CD4-positive, alpha-beta T cell treated with Interleukin-6 for 4 hours (primary cell): ENCODE data around the gene PTPRN.
"Not testable (repeated sequence)": the region's sequence is repeated elsewhere in the genome, so short reads cannot be mapped to it uniquely, and the experiment has no call there.

Source experiments
- DNase-seq: peaks from one replicate; pipeline ENCODE4 v3.0.0-alpha.2; 2020; ENCODE audit warnings: mixed read lengths

PTPRN gene

DNA sequence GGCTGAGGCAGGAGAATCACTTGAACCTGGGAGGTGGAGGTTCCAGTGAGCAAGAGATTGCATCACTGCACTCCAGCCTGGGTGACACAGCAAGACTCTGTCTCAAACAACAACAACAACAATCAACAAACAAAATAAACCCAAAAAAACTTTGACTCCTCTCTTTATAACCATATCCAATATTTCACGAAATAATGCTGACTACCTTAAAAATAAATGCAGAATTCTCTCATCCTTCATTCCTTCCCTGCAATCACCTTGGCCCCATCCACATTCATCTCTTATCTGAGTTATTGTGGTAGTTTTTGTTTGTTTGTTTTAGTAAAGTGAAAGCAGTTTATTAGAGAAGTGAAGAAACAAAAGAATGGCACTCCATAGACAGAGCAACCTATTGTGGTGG is 3.2 kb downstream of the PTPRN start:
- DNase-seq, result no peak

DNA sequence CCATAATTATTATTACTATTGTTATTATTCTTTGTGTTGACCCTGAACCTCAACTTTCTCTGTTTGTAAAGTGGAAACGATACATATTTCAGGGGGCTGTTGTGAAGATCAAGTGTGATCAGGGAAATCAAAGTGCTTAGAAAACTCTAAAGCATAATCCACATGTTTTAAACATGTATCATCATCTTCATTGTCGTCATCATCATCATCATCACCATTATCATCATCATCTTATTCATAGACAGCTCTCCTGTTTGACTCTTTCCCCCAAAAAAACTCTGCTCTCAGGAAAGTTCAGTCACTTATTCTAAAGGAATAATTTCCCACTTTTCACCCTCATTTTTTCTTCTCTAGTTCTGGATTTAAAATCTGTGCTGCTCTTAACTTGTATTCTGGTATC is 5.0 kb downstream of the PTPRN start:
- DNase-seq, result no peak

DNA sequence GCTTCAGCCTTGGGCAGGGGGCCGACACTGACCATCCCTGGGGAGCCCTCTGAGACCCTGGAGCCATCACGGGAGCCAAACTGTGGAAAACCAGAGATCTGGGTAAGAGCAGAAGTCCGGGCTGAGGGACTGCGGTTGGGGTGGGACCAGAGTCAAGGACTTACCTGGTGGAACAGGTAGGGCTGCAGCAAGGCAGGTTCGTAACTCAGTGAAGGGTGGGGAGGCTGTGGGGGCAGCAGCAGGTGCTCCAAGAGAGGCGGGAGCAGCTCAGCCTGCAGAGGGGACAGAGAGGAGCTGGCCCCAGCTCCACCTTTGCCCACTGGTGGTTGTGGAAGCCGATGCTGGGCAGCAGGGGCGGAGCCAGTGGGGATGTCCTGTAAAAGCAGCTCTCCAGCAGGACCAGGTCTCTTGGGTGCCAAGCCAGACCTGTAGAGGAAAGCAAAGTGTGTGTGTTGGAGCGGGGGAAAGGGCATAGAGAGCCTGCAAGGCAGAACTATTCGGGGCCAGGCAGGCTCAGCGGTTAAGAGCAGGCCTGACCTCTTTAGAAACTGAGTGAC is 6.7 kb downstream of the PTPRN start:
- no peak for DNase-seq

DNA sequence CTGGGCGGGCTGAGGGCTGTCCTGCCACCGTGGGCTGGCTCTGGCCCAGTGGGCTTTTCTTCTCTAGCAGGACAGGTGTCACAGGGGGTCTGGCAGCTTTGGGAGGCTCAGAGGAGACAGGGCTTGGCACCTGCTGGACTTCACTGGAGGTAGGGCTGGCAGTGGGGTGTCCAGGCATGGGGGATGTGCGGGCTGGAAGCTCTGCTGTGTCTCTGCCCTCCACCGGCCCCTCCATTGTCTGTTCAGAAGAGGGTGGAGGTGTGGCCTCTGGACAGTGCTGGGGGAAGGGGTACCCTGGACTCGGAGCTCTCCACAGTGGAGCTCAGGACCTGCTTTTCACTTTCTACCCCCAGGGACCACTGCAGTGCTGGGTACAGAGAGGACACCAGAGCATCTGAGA is 9.2 kb downstream of the PTPRN start:
- no peak for DNase-seq

DNA sequence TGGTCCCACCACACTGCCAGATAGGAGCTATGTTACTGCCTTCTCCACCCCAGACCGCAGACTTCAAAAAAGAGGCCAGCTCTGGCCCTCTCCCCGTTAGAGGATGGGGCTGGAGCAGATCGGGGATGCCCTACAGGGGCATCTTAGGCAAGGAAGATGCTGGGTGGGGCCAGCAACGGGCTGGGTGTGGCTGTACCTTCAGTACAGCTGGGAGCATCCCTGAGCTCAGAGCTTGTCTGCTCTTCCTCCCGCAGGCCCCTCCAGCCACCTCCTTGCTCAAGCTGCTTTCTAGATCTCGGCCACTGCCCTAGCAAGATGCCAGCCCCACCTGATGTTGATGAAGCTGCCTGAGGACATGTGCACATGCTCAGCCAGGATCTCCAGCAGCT is 9.8 kb downstream of the PTPRN start:
- DNase-seq, result no peak

DNA sequence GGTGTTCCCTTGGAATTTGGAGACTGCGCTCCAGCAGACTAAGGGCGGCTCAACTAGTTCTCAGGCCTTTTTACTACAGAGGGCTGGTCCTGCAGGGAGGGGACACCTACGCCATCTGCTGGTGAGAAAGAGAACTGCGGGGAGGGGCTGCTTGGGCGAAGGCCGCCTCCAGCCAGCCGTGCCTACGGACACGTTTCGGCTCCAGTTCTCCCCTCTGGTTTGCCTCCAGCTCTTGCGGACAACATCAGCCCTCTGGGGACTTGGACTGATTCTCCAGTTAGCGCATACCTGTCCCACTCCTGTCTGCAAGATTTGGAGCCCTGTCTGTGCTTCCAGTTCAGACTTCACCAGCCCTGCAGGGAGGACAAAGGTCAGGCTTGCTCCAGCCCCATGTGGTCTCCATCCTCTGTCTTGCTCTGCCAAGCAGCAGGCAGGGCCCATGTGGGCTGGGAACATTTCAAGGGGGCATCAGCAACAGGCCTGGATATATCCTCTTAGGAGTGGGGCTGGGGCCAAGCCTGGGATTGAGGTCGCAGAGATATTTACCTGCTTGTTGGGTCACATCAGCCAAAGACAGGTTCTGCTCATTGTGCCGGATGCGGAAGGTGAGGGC is 10.3 kb downstream of the PTPRN start:
- peak; percentile 88 for DNase-seq

DNA sequence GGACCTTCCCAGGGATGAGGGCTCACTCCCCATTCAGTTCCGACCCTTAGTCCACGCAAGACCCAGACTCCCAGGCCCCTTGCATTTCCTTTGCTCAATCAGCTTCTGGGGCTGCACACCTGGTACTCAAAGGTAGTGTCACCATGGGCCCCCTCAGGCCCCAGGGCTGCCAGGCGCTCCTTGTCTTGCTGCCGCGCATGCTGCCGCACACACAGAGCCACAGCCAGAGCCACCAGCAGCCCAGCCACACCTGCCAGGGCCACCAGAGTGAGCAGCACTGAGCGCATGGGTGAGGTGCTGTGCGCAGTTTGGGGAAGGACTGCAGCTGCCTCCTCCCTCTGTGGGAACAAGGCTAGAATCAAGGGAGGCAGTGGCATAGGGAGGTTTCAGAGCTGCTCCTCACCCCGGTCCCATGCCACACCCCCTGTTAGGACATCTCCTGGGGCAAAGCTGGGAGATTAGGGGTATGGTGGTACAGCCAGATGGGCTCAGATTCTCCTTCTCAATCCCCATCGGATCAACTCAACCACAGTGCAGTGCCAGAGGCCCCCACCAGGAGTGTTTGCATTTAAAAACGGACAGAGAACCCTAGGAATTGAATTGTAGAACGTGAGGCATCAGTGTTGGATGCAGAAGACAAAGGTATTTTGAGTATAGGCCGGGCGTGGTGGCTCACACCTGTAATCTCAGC is 11.3 kb downstream of the PTPRN start:
- no peak for DNase-seq

DNA sequence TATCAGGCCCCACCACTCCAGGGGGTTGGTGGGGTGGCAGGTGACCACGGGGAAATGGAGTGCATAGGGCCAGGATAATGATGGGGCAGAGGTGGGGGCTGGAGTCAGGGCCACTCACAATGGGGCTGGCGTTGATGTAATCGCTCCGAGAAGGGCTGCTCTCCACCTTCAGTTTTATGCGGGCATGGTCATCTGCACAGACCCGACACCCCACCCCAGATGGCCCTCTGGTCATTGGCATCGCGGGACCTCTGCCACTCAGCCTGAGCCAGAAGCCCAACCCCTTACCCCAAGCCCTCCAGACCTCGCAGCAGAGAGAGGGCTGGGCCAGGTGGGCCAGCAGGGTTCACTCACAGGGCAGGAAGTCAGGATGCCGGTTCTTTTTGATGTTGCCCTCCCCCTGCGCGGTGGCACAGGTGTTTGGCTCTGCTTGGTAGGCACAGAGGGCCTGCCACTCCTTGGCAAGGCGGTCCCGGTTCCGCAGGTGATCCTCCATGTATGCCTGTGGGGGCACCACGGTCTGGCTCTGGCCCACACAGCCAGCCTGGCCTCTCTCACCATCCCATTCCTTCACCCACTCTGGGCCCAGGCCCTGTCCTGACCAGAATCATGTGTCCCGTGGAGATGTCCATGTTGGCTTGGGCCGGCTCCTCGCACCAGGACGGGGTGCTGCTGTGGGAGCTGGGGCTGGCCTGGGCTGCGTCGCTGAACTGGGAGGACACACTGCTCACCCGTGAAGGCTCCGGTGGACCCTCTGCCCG is 12.4 kb downstream of the PTPRN start:
- DNase-seq, result peak; percentile 27

DNA sequence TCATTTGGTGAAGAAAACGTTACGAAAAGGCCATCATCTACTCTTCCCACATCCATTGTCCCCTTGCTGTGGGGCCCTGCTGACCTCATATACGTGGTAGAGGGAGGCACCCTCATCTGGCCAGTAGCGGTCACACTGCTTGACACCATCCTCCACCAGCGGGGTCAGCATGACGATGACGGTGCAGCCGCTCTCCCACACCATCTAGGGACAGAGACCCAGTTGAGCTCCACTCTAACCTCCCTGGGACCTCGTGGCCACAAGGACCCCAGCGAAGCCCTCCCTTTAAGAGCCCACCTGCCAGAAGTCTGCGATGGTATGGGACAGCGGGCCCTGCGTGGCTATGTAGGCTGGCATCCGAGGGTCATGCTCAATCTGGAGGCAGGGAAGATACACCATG is 13.1 kb downstream of the PTPRN start:
- DNase-seq, result no peak

DNA sequence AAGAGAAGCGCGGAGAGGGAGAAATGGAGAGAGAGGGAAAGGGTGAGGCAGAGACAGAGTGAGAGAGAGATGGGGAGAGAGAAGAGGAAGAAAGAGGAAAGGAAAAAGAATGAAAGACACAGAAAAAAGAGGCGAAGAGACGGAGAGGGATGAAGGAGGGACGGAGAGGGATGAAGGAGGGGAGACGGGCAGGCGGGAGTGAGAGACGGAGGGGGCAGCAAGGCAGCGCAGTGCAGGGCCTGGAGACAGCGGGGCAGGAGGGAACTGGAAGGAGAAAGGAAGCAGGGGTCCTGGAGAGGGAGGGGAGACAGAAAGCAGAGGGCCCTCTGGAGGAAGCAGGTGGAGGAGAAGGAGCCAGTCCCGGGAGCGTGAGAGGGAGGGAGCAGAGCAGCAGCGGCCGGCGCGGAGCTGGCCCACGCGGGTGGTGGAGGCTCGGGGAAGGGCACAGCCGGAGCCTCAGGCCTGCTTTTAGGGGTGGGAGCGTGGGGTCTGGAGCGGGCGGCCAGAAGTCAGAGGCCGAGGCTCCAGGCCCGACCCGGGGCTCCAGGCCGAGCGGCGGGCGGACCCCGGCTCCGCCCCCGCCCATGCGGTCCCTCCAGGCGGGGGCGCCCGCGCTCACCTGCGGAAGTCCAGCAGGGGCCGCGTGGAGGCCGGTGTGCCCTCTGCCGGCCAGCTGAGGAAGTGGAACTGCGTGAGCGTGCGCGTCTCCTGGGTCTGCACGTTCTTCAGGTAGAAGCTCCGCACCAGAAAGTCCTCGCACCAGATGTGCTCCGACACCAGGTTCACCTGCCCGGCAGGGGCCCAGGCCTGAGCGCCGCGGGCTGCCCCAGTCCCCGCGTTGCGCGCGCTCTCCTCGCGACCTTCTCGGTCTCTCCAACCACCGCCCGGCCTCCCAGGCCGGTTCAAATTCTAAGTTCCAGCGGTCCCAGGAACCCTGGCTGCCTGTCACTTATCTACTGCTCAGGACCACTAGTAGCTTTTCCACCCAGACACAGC is 14.5 kb downstream of the PTPRN start:
- peak; percentile 93 for DNase-seq

DNA sequence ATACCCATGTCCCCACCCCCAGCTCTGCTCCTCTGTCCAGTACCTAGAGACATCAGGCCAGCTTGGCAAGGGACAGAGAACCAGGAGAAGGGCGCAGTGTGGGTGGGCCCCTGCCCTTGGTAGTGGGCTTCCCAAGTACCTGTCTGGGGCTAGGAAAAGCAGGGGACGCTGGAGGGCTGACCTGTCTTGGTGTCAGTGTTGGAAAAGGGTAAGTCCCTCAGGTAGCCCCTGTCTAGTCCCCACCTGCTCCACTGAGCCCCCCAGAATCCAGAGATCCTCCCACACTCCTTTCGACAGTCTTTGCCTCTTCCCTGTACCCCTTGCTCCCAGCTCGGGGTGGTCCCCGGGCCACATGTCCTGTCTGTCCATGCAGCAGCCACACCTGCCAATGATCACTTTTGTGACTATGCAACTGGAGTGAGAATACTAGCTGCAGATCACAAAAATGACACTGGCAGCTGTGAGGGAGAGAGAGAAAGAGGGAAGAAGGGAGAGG is 15.4 kb downstream of the PTPRN start:
- DNase-seq, result no peak

DNA sequence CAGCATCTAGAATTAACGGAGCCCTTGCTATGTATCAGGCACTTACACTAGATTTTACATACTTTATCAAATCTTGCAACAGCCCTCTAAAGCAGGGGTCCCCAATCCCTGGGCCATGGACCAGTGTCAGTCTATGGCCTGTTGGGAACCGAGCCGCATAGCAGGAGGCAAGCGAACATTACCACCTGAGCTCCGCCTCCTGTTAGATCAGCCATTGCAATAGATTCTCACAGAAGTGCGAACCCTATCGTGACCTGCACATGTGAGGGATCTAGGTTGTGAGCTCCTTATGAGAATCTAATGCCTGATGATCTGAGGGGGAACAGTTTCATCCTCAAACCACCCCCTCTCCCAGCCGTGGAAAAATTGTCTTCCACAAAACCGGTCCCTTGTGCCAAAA is 16.6 kb downstream of the PTPRN start:
- DNase-seq, result no peak

DNA sequence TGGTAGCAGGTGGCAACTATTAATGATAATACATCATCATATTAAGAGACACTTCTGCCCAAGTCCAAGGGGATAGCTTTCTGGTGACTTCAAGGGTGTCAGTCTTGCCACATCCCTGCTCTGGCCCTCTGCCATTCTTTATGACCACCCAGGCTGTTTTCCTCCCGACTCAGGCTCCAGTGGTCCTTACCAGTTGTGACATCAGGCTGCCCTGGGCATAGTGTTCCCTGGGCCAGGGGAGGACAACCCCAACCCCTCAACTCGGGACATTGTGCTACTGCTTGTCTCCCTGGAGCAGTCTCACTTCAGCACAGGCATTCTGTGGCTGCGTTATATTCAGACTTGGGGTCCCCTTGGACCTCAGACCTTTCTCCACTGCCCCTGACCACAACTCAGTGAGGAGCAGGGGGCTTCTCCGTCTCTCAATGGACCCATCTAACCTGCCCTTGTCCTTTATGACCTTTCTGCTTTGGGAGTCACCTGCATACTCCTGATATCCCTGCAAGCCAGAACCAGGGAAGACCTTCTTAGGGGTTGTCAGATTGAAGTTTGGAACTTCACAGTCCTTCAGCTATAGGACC is 17.2 kb downstream of the PTPRN start:
- no peak for DNase-seq

DNA sequence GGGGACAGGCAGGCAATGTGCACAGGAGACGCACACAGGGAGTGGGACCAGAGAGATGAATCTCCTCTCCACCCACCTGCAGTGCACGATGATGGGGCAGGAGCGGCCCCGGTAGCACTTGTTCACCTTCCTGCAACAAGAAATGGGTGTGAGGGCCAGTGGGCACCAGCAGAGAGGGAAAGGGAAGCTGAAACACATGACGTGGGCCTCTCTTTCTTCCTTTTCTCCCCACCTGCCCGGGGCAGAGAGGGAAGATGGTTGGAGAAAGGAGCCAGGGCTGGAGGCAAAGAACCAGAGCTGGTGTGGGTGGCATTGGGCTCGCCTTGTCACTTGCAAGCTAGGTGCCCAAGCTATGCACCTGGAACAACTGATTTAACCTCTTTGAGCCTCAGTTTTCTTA is 17.8 kb downstream of the PTPRN start:
- no peak for DNase-seq

DNA sequence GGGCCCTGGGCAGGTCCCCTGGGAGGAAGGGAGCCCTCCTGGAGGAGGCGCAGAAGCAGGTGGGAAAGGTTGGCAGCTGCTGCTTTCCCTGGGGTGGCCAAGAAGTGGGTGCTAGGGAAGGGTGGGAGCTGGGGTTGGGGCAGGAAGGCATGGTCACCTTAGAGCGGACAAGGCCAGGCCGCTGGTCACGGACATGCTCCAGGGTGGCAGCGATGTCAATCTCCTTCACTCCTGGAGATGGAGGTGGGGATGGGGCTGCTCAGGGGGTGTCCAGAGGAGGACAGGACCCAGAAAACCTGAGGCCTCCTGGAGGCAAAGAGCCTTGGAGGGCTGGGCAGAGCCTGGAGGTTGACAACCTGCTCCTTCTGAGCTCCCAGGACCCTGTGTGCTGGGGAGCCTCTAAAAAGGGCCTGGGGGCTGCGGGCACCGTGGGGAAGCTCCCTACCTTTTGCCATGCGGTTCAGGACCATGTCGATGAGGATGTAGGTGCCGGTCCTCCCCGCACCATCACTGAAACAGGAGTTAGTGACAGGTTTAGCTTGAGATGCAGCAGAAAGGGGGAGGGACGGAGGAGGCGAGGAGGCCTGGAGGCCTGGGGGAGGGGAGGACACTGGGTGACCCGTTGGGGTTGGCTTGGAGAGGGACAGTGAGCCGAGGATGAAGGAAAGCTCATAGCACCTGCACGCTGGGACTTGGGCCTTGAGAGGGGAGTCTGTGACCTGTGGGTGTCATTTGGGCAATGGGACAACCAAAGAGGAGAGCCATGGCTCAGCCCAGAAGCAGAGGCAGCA is 18.6 kb downstream of the PTPRN start:
- DNase-seq, result no peak

DNA sequence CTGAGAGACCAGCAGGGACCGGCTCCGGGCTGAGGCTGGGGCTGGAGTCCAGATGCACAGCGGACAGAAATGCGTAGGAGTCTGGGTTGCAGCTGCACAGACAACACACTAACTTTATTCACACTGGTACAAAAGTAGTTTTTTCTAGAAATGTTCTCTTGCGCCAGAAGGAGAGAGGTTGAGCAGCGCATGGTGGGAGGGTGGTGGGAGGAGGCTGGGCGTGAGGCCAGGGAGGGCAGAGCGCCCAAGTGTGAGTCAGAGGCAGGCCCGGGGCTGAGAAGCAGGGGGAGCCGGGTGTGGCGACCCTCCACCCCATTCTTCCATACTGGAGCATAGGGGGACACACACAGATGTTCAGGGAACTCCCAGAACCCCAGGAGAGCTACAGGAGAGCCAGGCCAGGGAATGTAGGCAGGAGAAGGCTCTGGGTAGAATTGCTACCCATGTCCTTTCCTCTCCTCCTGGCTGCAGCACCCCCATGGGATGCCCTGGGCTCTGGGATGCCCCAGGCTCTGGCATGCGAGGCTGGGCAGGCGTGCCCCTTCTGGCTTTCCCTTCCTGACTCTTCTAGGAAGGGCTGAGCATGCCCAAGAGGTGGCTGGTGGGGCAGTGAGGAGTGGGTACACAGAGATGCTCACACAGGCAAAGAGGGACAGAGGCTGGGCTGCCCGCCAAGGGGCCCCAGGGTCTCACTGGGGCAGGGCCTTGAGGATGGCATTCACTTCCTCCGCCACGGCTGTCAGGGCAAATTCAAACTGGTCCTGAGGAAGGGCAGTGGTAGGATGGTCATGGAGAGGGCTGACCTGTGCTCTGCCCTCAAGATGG is 19.5 kb downstream of the PTPRN start:
- DNase-seq, result no peak

DNA sequence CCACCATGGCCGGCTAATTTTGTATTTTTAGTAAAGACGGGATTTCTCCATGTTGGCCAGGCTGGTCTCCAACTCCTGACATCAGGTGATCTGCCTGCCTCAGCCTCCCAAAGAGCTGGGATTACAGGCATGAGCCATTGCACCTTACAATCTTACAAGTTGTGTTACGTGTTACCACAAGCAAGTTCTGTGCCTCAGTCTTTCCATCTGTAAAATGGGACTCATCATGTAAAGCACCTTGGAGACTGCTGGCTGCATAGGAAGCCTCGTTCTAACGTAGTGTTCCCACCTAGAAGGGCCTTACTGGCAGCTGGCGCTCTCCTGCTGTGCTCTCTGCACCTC is 20.0 kb downstream of the PTPRN start:
- DNase-seq, result no peak

DNA sequence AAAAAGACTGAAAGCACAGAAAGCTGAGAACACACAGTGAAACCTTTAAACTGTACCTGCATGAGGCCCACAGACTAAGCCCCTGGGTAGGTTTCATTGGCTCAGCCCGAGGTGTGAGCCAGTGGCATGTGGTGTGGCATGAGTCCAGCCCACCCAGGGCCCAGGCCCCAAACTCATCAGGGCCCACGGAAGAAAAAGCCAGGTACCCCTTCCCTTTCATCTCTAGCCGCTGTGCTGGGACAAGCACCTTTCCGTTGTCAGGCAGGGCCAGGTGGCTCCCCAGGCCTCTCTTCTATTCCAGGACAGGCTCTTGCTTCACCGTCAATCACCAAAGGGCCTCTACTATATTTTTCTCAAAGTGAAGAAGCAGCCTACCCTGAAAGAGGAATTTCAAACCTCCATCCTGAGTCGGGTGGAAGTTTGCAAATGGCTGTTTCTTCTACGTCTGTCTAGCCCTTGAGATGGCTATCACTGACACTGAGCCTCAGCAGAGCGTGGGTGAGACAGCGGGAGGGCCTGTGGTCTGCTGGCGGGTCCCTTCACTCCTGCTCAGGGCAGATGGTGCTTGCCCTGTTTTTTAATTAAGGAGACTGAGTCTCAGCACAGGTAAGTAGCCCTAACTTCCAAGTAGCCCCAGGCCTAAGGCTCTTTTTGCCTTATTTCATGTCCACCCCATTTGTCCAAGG is 21.5 kb downstream of the PTPRN start:
- no peak for DNase-seq

DNA sequence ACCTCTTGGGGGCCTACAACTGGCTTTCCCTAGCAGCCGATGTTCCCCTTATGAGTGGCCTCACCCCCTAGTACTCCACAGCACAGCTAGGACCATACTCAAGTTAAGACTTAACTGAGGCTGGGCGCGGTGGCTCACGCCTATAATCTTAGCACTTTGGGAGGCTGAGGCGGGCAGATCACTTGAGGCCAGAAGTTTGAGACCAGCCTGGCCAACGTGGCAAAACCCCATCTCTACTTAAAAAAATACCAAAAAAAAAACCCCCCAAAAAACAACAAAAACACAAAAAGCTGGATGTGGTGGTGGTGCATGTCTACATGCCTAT is 22.1 kb downstream of the PTPRN start:
- not testable (repeated sequence) for DNase-seq
